HG02840 (cell line): ENCODE results near the gene ISY1.
A peak's percentile ranks its signal among the peaks of the same experiment; 100 is the strongest.
"Not testable (repeated sequence)": the region's sequence is repeated elsewhere in the genome, so short reads cannot be mapped to it uniquely, and the experiment has no call there.

Source experiments
- ATAC-seq: cut with Tn5 transposase; IDR thresholded peaks from one replicate; pipeline ENCODE4 v1.9.1; 2021; ENCODE audit warnings: mild to moderate bottlenecking, moderate library complexity, moderate number of reproducible peaks; ENCODE audit not compliant: unreplicated experiment, low FRiP score

ISY1 gene

DNA sequence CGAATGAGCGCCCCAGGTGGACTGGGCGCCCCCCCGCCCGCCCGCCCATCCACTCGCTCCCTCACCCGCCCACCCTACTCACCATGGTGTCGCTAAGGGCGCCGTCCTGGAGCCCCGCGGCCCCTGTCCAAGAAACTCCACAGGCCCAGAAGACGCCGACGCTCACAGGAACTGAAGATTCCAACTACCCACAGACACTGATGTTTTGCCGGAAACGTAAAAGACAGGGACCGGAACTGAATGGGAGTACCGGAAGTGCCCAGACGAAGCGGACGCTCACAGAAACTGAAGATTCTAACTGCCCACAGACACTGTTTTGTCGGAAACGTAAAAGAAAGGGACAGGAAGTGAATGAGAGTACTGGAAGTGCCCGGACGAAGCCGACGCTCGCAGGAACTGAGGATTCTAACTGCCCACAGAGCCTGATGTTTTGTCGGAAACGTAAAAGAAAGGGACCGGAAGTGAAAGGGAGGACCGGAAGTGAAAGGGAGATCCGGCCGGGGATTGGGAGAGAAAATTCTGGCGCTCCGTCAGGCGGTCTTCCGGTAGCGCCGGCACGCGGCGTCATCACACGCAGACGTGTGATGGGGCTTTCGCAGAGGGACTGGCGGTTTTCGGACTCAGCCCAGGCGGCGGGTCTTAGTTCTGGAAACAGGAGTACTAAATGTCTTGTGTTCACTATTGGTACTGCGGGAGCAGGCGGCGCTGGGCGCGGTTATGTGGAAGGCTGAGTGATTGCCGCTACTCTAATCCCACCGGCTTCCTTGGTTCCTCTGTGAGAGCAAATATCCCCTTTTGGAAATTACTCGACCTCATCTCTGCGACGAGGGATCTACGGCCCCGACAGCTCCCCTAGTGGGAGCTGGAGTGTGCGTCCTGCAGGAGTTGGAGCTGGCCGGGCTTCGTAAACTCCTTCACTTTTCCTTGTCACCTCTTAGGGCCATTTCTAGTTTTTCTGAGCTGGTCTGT is at the start of gene ISY1:
Gene ISY1, minus strand, starts transcription at position 173 of the 969 bp plus-strand sequence. Its CDS starts 88 bp downstream, at position 85.
- peak; percentile 92 for ATAC-seq

DNA sequence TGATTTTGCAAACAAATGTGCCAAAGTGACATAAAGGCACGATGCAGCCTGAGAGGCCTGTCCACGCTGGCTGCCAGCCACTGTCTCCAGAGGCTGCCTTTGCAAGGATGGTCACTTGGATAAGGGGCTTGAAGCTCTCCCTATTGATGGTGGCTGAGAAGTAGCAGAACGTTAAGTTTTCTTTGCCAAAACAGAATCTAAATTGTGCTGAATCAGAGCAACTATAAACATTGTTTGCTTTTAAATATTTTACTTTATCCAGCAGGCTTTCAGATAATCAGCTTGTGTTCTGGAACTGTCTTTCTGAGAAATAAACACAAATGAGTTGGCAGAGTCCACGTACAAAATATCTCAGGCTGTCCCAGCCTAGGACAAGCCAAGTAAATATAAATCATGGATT is 46.6 kb upstream of the ISY1 start:
- no peak for ATAC-seq

DNA sequence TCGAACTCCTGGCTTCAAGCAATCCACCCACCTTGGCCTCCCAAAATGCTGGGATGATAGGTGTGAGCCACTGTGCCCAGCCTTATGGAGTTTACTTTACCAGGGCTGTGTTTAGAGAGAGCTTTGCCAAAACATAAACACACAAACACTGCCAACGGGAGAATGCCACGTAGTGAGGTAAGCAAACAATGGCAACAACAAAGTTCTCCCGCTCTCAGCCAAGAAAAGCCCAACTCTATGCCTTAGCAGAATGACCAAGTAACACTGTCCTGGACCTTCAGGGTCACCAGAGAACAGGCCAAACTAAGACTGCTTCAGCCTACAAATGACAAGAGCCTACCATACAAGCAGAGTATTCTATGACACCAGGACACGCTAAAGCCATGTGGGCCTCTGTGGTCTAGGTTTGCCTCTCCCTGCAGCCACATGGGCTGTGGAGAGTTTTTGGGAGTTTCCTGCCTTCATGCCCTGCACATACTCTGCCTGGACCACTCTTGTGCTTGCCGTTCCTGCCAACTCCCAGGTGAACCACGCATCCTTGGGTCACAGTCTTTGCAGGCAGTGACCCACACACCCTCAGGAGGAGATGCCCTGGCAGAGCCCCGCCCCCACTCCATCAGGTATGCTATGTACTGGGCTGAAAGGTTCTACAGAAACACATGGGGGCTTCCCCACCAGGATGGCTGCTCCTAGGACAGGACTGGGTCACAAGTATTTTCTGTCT is 44.4 kb upstream of the ISY1 start:
- no peak for ATAC-seq

DNA sequence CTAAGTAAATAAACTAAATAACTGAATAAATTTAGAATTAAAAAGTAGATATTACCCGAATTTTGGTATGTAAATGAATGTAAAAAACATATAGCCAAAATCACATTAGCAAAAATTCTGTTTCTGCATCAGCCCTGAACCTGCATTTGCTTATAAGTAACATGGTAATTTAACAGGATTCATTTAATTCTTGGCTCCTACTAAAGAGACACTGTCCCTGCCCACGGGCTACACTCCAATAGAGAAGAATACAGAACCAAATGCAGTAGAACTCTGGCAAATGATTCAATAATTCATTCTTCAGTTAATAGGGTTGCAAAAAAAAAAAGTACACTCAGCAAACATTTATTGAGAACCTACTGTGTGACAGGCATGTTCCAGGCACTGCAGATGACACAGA is 43.6 kb upstream of the ISY1 start:
- no peak for ATAC-seq

DNA sequence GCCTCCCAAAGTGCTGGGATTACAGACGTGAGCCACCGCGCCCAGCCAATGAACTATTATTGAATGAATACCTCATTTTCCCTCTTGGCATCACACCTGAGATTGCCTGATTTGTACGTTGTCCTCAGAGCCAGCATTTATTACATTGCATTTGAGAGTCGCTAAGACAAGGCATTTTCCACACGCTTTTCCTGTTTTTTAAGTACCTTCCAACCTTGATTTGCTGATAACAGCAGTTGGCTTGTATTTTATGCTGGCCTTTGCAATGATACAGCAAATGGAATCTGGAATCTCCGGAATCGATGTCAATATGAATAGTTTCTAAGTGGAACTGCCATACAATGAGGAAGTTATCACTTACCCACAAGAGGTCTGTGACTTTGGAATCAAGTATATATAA is 38.5 kb upstream of the ISY1 start:
- ATAC-seq, result no peak

DNA sequence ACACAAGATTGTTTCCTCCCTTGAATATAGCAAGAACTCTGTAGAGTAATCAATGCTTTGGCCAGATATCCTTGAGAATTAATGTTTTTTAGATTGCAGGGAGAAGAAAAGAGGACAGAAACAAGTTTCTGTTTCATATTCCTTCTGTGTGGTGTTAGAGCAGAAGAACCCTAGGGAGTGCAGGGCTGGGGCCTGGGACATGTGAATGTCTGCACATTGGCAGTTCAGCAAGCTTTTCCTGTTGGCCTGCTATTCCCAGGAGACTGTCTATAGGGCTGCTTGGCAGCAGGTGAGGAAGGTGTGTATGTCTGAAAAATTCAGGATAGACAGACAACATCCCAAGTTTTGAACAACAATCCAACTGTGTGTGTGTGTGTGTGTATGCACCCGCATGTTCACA is 36.5 kb upstream of the ISY1 start:
- no peak for ATAC-seq

DNA sequence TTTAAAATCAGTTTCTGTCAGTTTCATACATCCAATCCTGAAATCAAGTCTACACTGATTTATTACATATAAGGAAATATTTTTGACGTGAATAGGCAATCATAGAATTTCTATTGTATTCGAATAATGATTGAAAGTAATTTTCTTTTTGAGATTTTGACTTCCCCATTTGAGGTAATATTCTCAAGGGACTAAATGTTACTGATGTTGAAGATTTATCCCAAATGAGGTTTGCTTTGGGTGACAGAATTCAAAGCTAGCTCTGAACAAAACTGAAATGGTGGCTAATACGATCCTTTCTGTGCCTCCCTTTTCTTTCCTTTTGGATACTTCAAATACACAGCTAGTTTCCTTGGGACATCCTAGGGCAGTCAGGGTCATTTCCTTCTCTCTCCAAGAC is 35.7 kb upstream of the ISY1 start:
- ATAC-seq, result no peak

DNA sequence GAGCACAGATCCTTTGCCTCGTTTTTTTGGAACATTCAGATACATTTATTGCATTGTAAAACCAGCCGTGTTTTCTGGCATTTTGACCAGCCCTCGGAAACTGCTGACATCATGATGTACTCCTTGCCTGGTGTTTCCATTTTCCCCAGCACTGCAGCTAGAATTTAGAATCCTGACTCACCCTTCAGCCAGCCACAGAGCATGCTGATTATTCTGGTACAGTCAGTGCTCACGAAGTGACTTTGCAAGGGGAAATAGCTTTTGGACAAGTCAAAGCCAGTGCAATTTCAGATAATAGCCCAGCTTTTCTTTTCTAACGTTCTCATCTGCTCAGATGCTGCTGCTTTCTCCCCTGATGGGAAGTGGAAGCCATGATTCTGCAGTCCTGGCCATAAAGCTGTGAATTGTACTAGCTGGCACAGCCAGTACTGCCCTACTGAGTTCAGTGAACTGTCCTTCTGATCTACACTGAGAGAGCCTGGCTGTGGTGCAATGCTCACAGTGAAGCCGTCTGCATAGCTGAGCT is 34.9 kb upstream of the ISY1 start:
- ATAC-seq, result no peak

DNA sequence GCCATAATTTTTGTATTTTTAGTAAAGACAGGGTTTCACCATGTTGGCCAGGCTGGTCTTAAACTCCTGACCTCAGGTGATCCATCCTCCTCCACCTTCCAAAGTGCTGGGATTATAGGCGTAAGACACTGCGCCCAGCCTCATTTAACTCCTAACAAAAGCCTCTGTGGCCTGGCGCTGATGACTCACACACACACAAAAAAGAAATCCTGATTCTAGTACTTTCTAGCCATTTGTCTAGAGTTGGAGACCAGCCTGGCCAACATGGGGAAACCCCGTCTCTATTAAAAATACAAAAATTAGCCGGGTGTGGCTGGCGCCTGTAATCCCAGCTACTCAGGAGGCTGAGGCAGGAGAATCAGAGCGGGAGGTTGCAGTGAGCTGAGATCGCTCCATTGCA is 28.9 kb upstream of the ISY1 start:
- not testable (repeated sequence) for ATAC-seq

DNA sequence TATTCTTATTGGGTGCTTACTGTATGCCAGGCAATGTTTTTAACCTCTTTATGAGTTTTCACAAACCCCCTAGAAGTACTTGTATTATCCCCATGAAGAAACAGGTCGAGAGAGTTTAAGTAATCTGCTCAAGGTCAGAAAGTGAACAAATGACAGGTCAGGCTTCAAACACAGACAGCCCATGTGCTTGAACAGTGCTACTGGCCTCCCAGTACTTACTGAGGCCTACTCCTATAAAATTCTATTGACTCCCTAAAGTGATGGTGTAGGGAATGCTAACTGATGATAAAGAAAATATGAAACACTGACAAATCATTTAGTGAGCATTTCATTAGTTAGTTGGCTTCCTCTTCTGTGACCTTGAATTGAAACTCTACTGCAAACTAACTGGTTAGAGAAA is 27.0 kb upstream of the ISY1 start:
- ATAC-seq, result no peak

DNA sequence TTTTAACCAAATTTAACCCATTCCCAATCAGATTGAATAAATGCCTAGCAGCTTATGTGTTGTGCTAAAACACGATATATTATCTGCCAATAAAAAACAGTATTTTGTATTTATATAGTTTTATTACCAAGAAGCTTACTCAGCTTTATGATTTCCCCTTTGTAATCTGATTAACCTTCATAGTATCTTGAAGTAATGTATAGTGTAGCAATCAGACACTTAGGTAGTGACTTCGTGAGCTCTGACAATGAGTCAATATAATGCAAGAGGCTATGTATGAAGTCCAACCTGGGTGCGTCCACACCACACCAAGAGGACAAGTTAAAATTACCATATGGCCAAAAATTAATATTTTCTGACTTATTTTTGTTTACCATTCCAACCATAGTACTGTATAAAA is 24.9 kb upstream of the ISY1 start:
- no peak for ATAC-seq

DNA sequence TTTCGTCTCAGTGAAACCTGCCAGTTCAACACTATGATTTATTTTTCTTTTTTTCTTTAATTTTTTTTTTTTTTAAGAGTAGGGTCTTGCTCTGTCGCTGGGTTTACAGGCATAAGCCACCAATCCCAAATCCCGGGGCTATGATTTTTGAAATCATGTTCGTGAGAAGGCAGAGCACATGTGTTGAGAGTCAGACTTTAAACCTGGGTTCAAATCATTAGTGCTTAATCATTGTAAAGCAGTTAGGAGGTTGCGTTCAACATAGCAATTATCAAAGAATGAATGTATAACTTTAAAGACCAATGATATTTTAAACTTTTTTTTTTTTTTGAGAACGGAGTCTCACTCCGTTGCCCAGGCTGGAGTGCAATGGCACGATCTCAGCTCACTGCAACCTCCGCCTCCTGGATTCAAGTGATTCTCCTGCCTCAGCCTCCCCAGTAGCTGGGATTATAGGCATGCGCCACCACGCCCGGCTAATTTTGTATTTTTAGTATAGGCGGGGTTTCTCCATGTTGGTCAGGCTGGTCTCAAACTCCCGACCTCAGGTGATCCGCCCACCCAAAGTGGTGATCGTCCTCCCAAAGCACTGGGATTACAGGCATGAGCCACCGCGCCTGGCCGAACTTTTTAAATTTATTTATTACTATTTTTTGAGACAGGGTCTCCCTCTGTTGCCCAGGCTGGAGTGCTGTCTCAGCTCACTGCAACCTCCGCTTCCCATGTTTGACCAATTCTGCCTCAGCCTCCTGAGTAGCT is 24.1 kb upstream of the ISY1 start:
- ATAC-seq, result not testable (repeated sequence)

DNA sequence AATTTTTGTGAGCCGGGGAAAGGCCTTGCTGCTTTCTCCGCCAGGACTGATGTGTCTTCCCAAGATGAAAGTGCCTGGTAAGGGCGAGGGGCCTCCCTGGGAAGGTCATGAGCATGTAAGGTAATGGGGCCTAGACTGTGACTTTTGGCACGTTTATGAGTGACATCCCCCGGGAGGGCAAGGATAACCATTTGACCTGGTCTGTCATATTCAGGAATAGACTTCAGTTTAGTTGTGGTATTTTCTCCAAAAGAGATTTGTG is 23.5 kb upstream of the ISY1 start:
- no peak for ATAC-seq

DNA sequence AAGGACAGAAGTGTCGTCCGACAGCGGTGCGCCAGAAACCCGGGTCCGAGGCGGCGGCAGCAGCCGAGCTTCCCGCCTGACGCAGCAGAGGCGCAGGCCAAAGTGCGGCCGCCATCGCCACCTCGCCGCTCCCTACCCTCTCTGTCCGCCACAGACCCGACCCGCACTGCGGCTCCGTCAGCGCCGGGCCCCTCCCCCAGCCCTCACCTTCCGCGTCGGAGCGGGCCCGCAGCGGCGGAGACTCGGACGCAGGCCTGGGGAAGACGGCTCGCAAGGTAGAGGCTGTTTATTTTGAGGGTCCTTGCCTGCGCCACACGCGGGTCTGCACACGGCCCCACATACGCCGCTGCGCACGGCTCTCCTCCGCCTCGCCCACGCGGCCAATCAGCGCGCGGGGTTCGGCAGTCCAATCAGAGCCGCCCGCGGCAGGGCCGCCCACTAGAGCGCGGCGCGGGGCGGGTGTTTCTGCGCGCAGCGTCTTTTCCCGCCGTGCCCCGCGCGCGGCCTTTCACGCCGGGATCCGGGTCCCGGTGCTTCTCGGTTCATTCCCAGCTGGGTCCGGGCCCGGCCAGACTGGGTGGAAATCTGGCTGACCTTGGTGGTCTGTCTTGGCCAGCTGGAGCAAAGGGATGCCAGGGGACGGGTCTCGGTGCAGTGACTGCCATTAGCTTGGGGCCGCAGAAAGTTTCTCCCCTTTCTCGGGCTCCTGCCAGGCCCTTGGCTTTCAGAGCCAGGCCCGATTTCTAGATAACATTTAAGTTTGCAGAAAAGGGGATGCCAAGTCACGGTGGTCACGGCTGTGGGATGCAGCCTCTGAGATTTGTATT is 22.9 kb upstream of the ISY1 start, which contains the start of gene CNBP:
Gene CNBP, minus strand, starts transcription at position 328 of the 827 bp plus-strand sequence. CDS start 12,139 bp downstream, outside the sequence.
- ATAC-seq, result peak; percentile 90

DNA sequence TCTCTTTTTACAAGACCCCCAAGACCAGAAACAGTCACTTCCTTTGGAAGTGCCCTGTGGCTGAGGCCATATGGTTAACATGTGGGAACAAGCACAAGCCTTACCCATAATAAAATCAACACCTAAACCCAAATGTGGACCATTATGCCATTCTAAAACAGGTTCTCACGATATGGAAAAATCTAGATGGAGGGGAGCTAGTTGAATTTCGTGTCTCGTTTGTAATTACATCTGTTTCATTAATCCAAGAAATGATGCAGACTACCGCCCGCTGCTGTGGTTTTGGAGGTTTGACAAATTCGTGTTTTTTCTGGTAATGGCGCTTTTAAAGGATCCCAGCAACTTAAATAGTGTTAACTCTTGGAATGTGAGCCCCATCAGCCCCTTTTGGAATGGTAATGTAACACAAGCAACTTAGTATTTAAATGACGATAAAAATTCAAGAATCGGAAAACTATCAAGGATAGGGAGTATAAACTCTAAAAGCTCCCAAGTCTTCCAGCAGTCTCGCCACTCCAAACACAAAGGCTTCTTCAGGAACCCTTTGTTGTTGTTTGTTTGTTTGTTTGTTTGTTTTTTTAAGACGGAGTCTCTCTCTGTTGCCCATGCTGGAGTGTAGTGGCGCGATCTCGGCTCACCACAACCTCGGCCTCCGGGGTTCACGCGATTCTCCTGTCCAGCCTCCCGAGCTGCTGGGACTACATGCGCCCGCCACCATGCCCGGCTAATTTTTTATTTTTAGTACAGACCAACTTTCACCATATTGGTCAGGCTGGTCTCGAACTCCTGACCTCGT is 21.7 kb upstream of the ISY1 start:
- no peak for ATAC-seq

DNA sequence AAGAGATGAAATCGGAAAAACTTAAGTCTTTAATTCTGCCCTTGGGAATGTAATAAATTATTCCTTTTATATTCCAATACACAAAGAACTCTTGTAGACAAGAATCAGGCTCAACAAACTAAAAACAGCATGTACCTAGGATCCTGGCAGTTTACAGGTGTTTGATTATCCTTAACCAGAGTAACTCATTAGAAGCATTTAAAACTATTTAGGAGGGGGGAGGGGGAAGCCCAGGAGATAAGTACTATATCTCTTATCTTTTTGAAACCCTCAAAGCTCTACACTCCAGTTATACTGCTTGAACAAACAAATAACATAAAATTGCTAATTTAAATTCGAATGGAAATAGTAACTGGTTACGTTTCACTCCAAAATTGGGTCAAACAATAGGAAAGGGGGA is 21.0 kb upstream of the ISY1 start:
- ATAC-seq, result no peak

DNA sequence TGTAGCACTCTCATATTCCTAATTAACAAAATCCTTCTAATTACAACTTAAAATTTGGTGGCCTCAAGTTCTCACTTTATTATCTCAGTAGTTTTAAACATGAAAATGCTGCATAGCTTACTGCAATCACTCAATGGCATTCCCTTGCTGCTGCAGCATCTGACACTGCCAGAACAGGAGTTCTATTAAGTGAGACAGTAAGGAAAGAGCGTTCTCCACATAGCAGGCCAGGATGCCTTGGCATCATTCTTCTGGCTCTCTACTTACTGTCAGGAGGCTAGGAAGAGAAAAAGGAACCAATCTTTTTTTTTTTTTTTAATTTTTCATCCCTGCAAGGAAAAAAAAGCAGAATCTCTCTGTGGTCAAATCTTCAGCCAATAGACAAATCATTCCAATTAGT is 19.6 kb upstream of the ISY1 start:
- no peak for ATAC-seq

DNA sequence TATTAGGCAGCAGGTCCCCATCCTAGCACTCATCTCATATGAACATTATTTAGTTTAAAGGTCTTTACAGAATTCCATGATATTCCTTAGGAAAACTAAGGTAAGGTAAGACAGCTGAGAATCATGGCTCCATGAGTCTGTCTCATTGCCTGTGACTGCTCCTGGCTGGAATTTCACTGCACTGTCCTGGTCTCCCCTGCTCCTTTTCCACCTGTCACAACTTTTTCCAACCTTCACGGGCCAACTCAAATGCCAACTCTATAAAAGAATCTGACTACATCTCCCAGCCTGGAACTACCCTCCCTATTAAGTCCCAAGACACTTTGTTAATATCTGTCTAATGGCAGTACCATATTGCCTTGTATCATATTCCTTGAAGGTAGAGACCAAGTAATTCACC is 15.2 kb upstream of the ISY1 start:
- no peak for ATAC-seq

DNA sequence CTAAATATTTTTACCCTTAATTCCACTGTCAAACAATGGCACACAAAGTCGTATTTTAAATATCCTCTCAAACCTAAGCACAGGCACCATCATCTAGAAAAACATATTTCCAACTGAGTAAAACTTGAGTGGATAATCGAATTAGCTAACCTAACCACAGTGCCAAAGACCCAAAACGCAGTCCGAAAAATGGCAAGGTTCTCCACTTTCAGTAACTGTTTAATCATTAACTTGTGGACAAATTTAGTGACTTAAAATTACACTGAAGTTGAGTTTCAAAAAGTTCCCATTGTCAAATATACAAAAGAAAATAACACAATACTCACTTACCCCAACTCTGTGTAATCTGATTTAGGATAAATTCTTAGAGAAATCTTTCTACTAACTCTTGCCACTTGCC is 12.9 kb upstream of the ISY1 start:
- no peak for ATAC-seq
